ENCODE results near the gene DLG4.
A peak's percentile ranks its signal among the peaks of the same experiment; 100 is the strongest.

Gene DLG4

GRCh38 chr17:7219812-7220592, at the start of gene DLG4, which contains the start of gene ACADVL:
Gene DLG4 (minus strand): TSS chr17:7219836.
Gene ACADVL (plus strand): TSS chr17:7219938. CDS start chr17:7219985, 47 bp downstream.
- peak; percentile 53 to 68 (median 57) for DNase-seq

- DNase-seq: no peak
Measured at GRCh38 chr17:7266784-7267183, 47.1 kb upstream of the DLG4 start.

- no peak for DNase-seq
Measured at GRCh38 chr17:7263801-7264078, 44.1 kb upstream of the DLG4 start.

GRCh38 chr17:7262935-7263800, 43.5 kb upstream of the DLG4 start:
- no peak for DNase-seq

GRCh38 chr17:7262192-7262934, 42.7 kb upstream of the DLG4 start, which contains the start of gene CLDN7:
Gene CLDN7 (minus strand): TSS chr17:7262478. CDS start chr17:7262043, 435 bp downstream.
- DNase-seq: no peak

GRCh38 chr17:7261379-7262191, 41.9 kb upstream of the DLG4 start:
- DNase-seq: peak in 1 of 4 experiments; percentile 32

GRCh38 chr17:7260651-7261378, 41.2 kb upstream of the DLG4 start:
- DNase-seq: peak in 1 of 4 experiments; percentile 20

GRCh38 chr17:7260151-7260550, 40.5 kb upstream of the DLG4 start:
- no peak for DNase-seq

- DNase-seq: no peak
Measured at GRCh38 chr17:7259555-7259889, 39.9 kb upstream of the DLG4 start.

- no peak for DNase-seq
Measured at GRCh38 chr17:7258731-7259554, 39.3 kb upstream of the DLG4 start.

- no peak for DNase-seq
Measured at GRCh38 chr17:7256766-7257456, 37.3 kb upstream of the DLG4 start.

- no peak for DNase-seq
Measured at GRCh38 chr17:7254511-7254910, 34.9 kb upstream of the DLG4 start.

GRCh38 chr17:7253082-7253481, 33.4 kb upstream of the DLG4 start:
- DNase-seq: no peak

- peak; percentile 72 to 80 (median 74) for DNase-seq
Measured at GRCh38 chr17:7252176-7253043, 32.8 kb upstream of the DLG4 start, which contains the start of gene ELP5. Gene ELP5 (plus strand): TSS chr17:7252215. CDS start chr17:7252551, 336 bp downstream.

- peak; percentile 96 to 99 (median 96) for DNase-seq
Measured at GRCh38 chr17:7251661-7252175, 32.1 kb upstream of the DLG4 start, which contains the start of gene CTDNEP1. Gene CTDNEP1 (minus strand): TSS chr17:7251734. CDS start chr17:7251296, 438 bp downstream.

- no peak for DNase-seq
Measured at GRCh38 chr17:7250695-7251627, 31.3 kb upstream of the DLG4 start.

GRCh38 chr17:7249830-7250229, 30.2 kb upstream of the DLG4 start:
- no peak for DNase-seq
